CD4-positive, alpha-beta memory T cell (primary cell): Measurements from ENCODE around the gene CDC23. TPM values are rescaled to one million over a fixed set of nuclear protein-coding genes. Genes with fewer than 3 reads are reported as not detected.

Experiments used
- polyA plus RNA-seq, 2 donors: library from polyadenylated mRNA; unstranded; fragments of 300-500 nt; fragmentation: Illumina TruSeq; gene quantifications; one replicate each; pipeline ENCODE4 v1.2.3, GENCODE V29; 2021
- total RNA-seq, 2 experiments: library from RNA; stranded (reverse); gene quantifications; one replicate each; pipeline ENCODE4 v1.2.3, GENCODE V29; 2021

The CDC23 gene
- total and polyA plus RNA-seq, 4 experiments from 2014 or later: 25.5 to 32.5 (median 29.1) TPM

Other genes with a start within 250 kb of the CDC23 start
- 10 to 100 TPM; 63.3 to 66.6 TPM for gene FAM13B, start 180.2 kb downstream of the CDC23 start, total RNA-seq
- gene FAM13B, start 180.2 kb downstream of the CDC23 start, polyA plus RNA-seq: 10 to 100 TPM; 14.4 to 27.7 TPM
- not detected for gene WNT8A, start 129.3 kb downstream of the CDC23 start, total RNA-seq
- under 1 TPM in 1 of 2 donors, not detected in 1; 0.22 TPM for gene WNT8A, start 129.3 kb downstream of the CDC23 start, polyA plus RNA-seq
- gene NME5, start 73.9 kb downstream of the CDC23 start, total RNA-seq: not detected
- not detected for gene NME5, start 73.9 kb downstream of the CDC23 start, polyA plus RNA-seq
- 10 to 100 TPM; 93.7 to 97.3 TPM for gene BRD8, start 34.7 kb downstream of the CDC23 start, total RNA-seq
- gene BRD8, start 34.7 kb downstream of the CDC23 start, polyA plus RNA-seq: 10 to 100 TPM; 18.4 to 28.4 TPM
- not detected for gene KIF20A, start 34.2 kb downstream of the CDC23 start, total RNA-seq
- gene KIF20A, start 34.2 kb downstream of the CDC23 start, polyA plus RNA-seq: not detected
- not detected for gene GFRA3, start 61.3 kb upstream of the CDC23 start, total RNA-seq
- not detected for gene GFRA3, start 61.3 kb upstream of the CDC23 start, polyA plus RNA-seq
- not detected for gene CDC25C, start 118.5 kb upstream of the CDC23 start, total RNA-seq
- gene CDC25C, start 118.5 kb upstream of the CDC23 start, polyA plus RNA-seq: not detected
- 10 to 100 TPM; 19.3 to 20.4 TPM for gene FAM53C, start 124.9 kb upstream of the CDC23 start, total RNA-seq
- 10 to 100 TPM; 17.2 to 18.9 TPM for gene FAM53C, start 124.9 kb upstream of the CDC23 start, polyA plus RNA-seq
- gene KDM3B, start 139.4 kb upstream of the CDC23 start, total RNA-seq: 10 to 100 TPM; 84.7 to 85.6 TPM
- gene KDM3B, start 139.4 kb upstream of the CDC23 start, polyA plus RNA-seq: 10 to 100 TPM in 1 of 2 donors, 1 to 10 TPM in 1; 4.1 to 16.7 TPM
- not detected for gene REEP2, start 225.7 kb upstream of the CDC23 start, total RNA-seq
- under 1 TPM in 1 of 2 donors, not detected in 1; 0.57 TPM for gene REEP2, start 225.7 kb upstream of the CDC23 start, polyA plus RNA-seq